ENCODE results near the gene KMT2C. TPM values are rescaled to one million over a fixed set of nuclear protein-coding genes. Genes with fewer than 3 reads are reported as not detected.
"Not testable (repeated sequence)": the region's sequence is repeated elsewhere in the genome, so short reads cannot be mapped to it uniquely, and the experiment has no call there.

Gene KMT2C
- polyA plus RNA-seq, 4 donors, result 34.5 to 41.3 (median 36.7) TPM

- no peak for DNase-seq (ENCODE audit: low read depth in 4 of 4, low spot score in 3 of 4)
Observed at GRCh38 chr7:152365982-152366603, 69.7 kb downstream of the KMT2C start.

- no peak for DNase-seq (ENCODE audit: low read depth in 4 of 4, low spot score in 3 of 4)
Observed at GRCh38 chr7:152363798-152364197, 72.0 kb downstream of the KMT2C start.

GRCh38 chr7:152362128-152362926 is 73.5 kb downstream of the KMT2C start:
- DNase-seq (ENCODE audit: low read depth in 4 of 4, low spot score in 3 of 4), result no peak

- no peak for DNase-seq (ENCODE audit: low read depth in 4 of 4, low spot score in 3 of 4)
Observed at GRCh38 chr7:152355474-152356057, 80.2 kb downstream of the KMT2C start.

- DNase-seq (ENCODE audit: low read depth in 4 of 4, low spot score in 3 of 4), result no peak
Observed at GRCh38 chr7:152354061-152354460, 81.7 kb downstream of the KMT2C start.

- not testable (repeated sequence) for DNase-seq (ENCODE audit: low read depth in 4 of 4, low spot score in 3 of 4)
Observed at GRCh38 chr7:152353281-152353680, 82.5 kb downstream of the KMT2C start.

- not testable (repeated sequence) for DNase-seq (ENCODE audit: low read depth in 4 of 4, low spot score in 3 of 4)
Observed at GRCh38 chr7:152351747-152352146, 84.1 kb downstream of the KMT2C start.

GRCh38 chr7:152351168-152351567 is 84.6 kb downstream of the KMT2C start:
- no peak for DNase-seq (ENCODE audit: low read depth in 4 of 4, low spot score in 3 of 4)

GRCh38 chr7:152347888-152348287 is 87.9 kb downstream of the KMT2C start:
- no peak for DNase-seq (ENCODE audit: low read depth in 4 of 4, low spot score in 3 of 4)

- no peak for DNase-seq (ENCODE audit: low read depth in 4 of 4, low spot score in 3 of 4)
Observed at GRCh38 chr7:152344253-152344652, 91.5 kb downstream of the KMT2C start.

GRCh38 chr7:152342796-152343195 is 93.0 kb downstream of the KMT2C start:
- no peak for DNase-seq (ENCODE audit: low read depth in 4 of 4, low spot score in 3 of 4)

- DNase-seq (ENCODE audit: low read depth in 4 of 4, low spot score in 3 of 4), result no peak
Observed at GRCh38 chr7:152341914-152342236, 93.9 kb downstream of the KMT2C start.

- peak in 3 of 4 donors; percentile 12 to 26 (median 20) for DNase-seq (ENCODE audit: low read depth in 4 of 4, low spot score in 3 of 4)
Observed at GRCh38 chr7:152341039-152341913, 94.5 kb downstream of the KMT2C start.

- DNase-seq (ENCODE audit: low read depth in 4 of 4, low spot score in 3 of 4), result no peak
Observed at GRCh38 chr7:152340161-152340560, 95.6 kb downstream of the KMT2C start.

- no peak for DNase-seq (ENCODE audit: low read depth in 4 of 4, low spot score in 3 of 4)
Observed at GRCh38 chr7:152338561-152338960, 97.2 kb downstream of the KMT2C start.

GRCh38 chr7:152336754-152337368 is 98.9 kb downstream of the KMT2C start:
- peak in 2 of 4 donors; percentile 5 to 6 for DNase-seq (ENCODE audit: low read depth in 4 of 4, low spot score in 3 of 4)

- no peak for DNase-seq (ENCODE audit: low read depth in 4 of 4, low spot score in 3 of 4)
Observed at GRCh38 chr7:152335900-152336571, 99.8 kb downstream of the KMT2C start.

GRCh38 chr7:152333134-152333533 is 102.7 kb downstream of the KMT2C start:
- no peak for DNase-seq (ENCODE audit: low read depth in 4 of 4, low spot score in 3 of 4)

GRCh38 chr7:152330827-152331226 is 105.0 kb downstream of the KMT2C start:
- DNase-seq (ENCODE audit: low read depth in 4 of 4, low spot score in 3 of 4), result no peak

GRCh38 chr7:152329469-152329868 is 106.3 kb downstream of the KMT2C start:
- no peak for DNase-seq (ENCODE audit: low read depth in 4 of 4, low spot score in 3 of 4)

Measured in right renal pelvis (tissue), 4 donors.